ENCODE measurements around the gene C10orf53. TPM values are rescaled to one million over a fixed set of nuclear protein-coding genes. Genes with fewer than 3 reads are reported as not detected.

The C10orf53 gene
- total RNA-seq, 4 donors from 2014 or later: not detected

GRCh38 chr10:49742683-49743463 lies 63.4 kb downstream of the C10orf53 start:
- Histone ChIP-seq H3K27ac (no peak overlapping the region), H3K36me3 (no peaks in the 10 kb centered on the region), H3K4me3 (no peak overlapping the region), H3K9me3 (no peaks in the 10 kb centered on the region), H3K4me1 (no peaks in the 10 kb centered on the region), H3K27me3 (no peaks in the 10 kb centered on the region)
- no peak for TF ChIP-seq CTCF (IDR thresholded peaks at IDR 0.05)
- no peak for DNase-seq (ENCODE audit: low spot score in 2 of 2)
- WGBS, 2 donors: 82 to 88% methylated on average over 19 to 22 of the region's 23 CpGs

GRCh38 chr10:49743464-49744075 lies 64.1 kb downstream of the C10orf53 start:
- WGBS, 2 donors: 77 to 81% methylated on average over 16 to 19 of the region's 19 CpGs
- no peaks in the 10 kb centered on the region for H3K27me3 ChIP-seq
- H3K4me1 ChIP-seq: no peaks in the 10 kb centered on the region
- DNase-seq (ENCODE audit: low spot score in 2 of 2): no peak
- H3K27ac ChIP-seq: no peak overlapping the region
- no peak overlapping the region for H3K4me3 ChIP-seq
- no peaks in the 10 kb centered on the region for H3K36me3 ChIP-seq
- TF ChIP-seq EP300 (IDR thresholded peaks at IDR 0.05) (no peak), CTCF (IDR thresholded peaks at IDR 0.05) (no peak), POLR2A (IDR thresholded peaks at IDR 0.05) (no peak)
- no peaks in the 10 kb centered on the region for H3K9me3 ChIP-seq

- Histone ChIP-seq H3K9me3 (no peaks in the 10 kb centered on the region), H3K27ac (no peak overlapping the region), H3K4me1 (no peaks in the 10 kb centered on the region), H3K36me3 (no peaks in the 10 kb centered on the region), H3K4me3 (no peak overlapping the region), H3K27me3 (no peaks in the 10 kb centered on the region)
- DNase-seq (ENCODE audit: low spot score in 2 of 2): no peak
- TF ChIP-seq CTCF (IDR thresholded peaks at IDR 0.05) (no peak), EP300 (IDR thresholded peaks at IDR 0.05) (no peak), POLR2A (IDR thresholded peaks at IDR 0.05) (no peak)
- WGBS, 2 donors: 73 to 82% methylated on average over 4 to 6 of the region's 6 CpGs
These were observed 64.7 kb downstream of the C10orf53 start for GRCh38 chr10:49744091-49744685.

- Histone ChIP-seq H3K4me3 (no peak overlapping the region), H3K4me1 (no peaks in the 10 kb centered on the region), H3K9me3 (no peaks in the 10 kb centered on the region), H3K27me3 (no peaks in the 10 kb centered on the region), H3K27ac (no peak overlapping the region), H3K36me3 (no peaks in the 10 kb centered on the region)
- TF ChIP-seq POLR2A (IDR thresholded peaks at IDR 0.05): no peak
- no peak for TF ChIP-seq CTCF (IDR thresholded peaks at IDR 0.05)
- no peak for TF ChIP-seq EP300 (IDR thresholded peaks at IDR 0.05)
- 86 to 91% methylated on average over 11 to 12 of the region's 13 CpGs for WGBS, 2 donors
- no peak for DNase-seq (ENCODE audit: low spot score in 2 of 2)
These were observed 65.6 kb downstream of the C10orf53 start for GRCh38 chr10:49744924-49745605.

Data from tibial nerve (tissue), 4 donors.